Choroid plexus epithelial cell (primary cell): Measurements from ENCODE around the gene CD300LB.

Source experiments
- DNase-seq: peaks from one replicate; pipeline ENCODE4 v3.0.0-alpha.2; 2010; ENCODE audit warnings: low read depth
- H3K4me3 ChIP-seq: 2 replicates; pipeline ENCODE4 v1.5.1; 2011; ENCODE audit warnings: low read depth, mild to moderate bottlenecking, control low read depth, low read length, moderate library complexity
- TF ChIP-seq, protein P1 (sequence below): conservative IDR thresholded peaks from 2 replicates; pipeline ENCODE4 v1.5.1; 2011; ENCODE audit warnings: low read depth, mild to moderate bottlenecking, control low read depth, inconsistent platforms, low read length, moderate library complexity

The CD300LB gene

GRCh38 chr17:74543406-74543805 is 12.1 kb upstream of the CD300LB start:
- no peak overlapping the region for H3K4me3 ChIP-seq
- DNase-seq, result no peak
- TF ChIP-seq, protein P1, sequence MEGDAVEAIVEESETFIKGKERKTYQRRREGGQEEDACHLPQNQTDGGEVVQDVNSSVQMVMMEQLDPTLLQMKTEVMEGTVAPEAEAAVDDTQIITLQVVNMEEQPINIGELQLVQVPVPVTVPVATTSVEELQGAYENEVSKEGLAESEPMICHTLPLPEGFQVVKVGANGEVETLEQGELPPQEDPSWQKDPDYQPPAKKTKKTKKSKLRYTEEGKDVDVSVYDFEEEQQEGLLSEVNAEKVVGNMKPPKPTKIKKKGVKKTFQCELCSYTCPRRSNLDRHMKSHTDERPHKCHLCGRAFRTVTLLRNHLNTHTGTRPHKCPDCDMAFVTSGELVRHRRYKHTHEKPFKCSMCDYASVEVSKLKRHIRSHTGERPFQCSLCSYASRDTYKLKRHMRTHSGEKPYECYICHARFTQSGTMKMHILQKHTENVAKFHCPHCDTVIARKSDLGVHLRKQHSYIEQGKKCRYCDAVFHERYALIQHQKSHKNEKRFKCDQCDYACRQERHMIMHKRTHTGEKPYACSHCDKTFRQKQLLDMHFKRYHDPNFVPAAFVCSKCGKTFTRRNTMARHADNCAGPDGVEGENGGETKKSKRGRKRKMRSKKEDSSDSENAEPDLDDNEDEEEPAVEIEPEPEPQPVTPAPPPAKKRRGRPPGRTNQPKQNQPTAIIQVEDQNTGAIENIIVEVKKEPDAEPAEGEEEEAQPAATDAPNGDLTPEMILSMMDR, result no peak

GRCh38 chr17:74542727-74543383 is 11.6 kb upstream of the CD300LB start:
- no peak overlapping the region for H3K4me3 ChIP-seq
- no peak for DNase-seq
- TF ChIP-seq, protein P1, result no peak

- no peak for DNase-seq
- TF ChIP-seq, protein P1, result no peak
- no peak overlapping the region for H3K4me3 ChIP-seq
Observed at GRCh38 chr17:74542166-74542565, 10.9 kb upstream of the CD300LB start.

- no peak for DNase-seq
- TF ChIP-seq, protein P1, result no peak
- H3K4me3 ChIP-seq, result no peak overlapping the region
Observed at GRCh38 chr17:74541176-74542111, 10.2 kb upstream of the CD300LB start.

DNA sequence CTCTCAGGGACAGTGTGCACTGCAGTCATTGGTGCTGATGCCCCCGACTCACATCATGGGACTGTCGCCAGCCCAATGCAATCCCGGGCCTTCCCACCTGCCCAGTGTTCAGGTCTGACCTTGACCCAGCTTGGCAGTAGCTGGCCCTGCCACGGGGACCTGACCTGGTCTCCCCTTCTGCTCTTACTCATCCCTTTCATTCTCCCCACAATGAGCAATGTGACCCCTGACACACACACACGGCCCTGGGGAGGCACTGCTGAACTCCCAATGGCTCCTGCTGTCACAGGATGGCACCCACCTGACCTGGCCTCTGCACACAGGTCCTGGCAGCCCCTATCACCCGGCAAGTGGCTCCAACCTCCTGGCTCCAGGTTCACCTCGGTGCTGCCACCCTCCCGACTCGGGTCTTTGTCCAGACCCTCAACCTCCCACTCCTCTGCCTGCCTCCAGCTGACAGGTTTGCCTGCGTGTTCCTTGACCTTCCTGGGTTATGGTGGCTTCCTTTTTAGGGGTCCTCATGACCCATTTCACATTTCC is 8.1 kb upstream of the CD300LB start:
- TF ChIP-seq, protein P1, result no peak
- no peak for DNase-seq
- no peak overlapping the region for H3K4me3 ChIP-seq

DNA sequence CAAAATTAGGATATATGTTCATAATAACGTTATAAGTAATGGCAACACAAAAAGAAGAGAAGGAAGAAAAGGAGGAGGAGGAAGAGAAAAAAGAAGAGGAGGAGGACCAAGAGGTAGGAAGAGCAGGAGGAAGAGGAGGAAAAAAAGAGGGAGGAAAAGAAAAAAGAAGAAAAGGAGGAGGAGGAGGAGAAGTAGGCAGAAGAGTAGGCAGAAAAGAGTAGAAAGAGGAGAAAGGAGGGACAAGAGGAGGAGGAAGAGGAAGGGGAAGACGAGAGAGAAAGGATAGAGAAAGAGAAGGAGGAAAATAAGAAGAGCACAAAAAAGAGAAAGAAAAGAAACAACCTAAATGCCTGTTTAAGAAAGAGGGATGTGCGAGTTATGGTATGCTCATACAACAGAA is 5.6 kb upstream of the CD300LB start:
- no peak overlapping the region for H3K4me3 ChIP-seq
- no peak for DNase-seq
- TF ChIP-seq, protein P1, result no peak
